Stimulated activated CD4-positive, alpha-beta T cell treated with anti-CD3 and anti-CD28 coated beads, Interleukin-12 subunit alpha, Interleukin-12 subunit beta, amount 100 ng/mL, for 24 hours (primary cell): Measurements from ENCODE around the gene BMPER.

Experiments used
- DNase-seq, 2 experiments: peaks; one replicate each; pipeline ENCODE4 v3.0.0-alpha.2; 2020; ENCODE audit warnings: low read depth in 2 of 2

The BMPER gene

GRCh38 chr7:34181271-34181958, 276.1 kb downstream of the BMPER start:
- DNase-seq = no peak

DNA sequence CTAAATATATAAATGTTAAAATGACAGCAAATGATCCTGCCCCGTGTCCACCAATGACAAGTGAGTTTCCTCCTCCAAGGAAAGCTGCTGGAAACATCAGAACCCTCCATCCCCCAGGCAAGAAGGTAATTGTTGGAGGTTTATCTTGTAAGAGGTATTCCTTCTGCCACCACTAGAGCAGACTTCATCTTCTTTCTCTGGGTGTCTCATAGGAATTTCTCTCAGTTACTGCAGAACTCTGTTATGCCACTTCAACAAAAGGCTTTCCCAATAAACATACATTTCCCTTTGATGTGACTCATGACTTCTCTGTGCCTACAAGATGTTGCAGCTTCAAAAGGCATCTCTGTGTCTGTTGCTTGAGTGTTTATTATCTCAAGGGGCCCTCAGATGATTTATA, 279.1 kb downstream of the BMPER start:
- DNase-seq = no peak

- DNase-seq = no peak
Observed at GRCh38 chr7:34187798-34188307, 282.5 kb downstream of the BMPER start.

GRCh38 chr7:34189031-34189430, 283.7 kb downstream of the BMPER start:
- DNase-seq = no peak

DNA sequence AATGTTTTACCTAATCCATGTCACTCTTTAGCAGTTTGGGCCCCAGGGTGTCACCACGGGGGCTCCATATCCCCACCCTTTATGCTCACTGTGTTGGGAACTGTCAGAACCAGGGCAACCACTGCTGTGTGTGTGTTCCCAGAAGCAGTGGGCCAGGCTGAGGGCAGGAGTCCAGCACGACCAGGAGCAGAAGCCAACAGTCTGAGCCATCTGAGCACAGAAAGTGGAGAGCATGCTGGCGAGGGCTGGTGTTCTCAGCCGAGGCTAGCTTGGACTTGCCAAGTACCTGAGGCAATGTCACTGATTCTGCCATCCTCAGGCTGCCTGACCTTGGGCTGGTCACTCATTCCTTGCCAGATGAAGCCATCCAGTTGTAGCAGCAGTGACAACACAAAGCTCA, 285.0 kb downstream of the BMPER start:
- DNase-seq = no peak

DNA sequence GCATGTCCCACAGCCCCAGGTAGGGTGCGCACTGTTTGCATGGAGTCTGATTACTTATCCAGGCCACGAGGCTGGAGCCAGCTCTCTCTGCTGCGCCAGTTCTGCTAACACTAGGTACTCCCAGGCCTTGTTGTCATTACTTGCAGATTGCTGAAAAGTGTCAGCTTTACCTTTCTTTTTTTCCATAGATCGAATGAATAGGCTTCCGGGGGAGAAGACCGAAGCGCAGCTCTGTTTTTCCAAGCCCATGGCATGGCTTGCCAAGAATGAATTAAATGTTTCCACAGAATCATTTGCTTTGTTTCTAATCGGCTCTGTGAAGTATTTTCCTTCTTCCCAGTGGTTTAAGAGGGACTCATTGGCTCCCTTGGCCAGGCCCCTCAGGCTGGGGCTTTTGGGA, 285.8 kb downstream of the BMPER start:
- no peak for DNase-seq

DNA sequence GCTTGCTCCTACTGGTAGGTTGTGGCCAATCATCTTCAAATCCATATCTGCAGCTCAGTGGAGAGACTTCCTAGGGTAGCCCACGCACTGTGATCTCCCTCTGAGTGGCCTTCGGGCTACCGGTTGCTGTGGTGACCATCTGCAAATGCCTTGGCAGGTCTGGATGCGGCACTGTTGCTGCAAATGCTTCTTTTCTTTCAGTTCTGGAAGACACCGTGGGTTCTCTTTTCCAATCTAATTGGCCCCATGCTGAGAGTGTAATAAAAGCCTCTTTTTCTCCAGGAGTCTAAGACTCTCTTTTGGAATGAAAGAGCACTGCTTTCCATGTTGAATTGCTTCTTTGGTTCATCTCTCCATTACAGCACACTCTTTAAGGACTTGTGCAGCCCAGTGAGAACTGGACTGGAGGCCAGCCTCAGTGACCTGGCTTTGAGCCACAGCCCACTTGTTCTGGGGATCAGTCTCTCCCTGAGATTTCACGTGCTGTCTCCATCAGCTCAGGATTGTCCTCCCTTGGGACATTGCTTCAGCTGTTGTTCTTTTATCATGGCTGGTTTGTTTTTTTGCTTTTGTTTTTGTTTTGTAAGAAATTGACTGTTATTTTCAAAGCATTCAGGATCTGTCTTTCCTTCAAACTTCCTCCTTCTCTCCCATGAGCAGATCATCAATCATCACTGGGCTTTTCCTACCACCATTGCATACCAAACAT, 286.6 kb downstream of the BMPER start:
- no peak for DNase-seq

- DNase-seq = no peak
Observed at GRCh38 chr7:34192906-34193305, 287.6 kb downstream of the BMPER start.

- DNase-seq = no peak
Observed at GRCh38 chr7:34198231-34198641, 292.9 kb downstream of the BMPER start.
